SK-N-SH treated with all-trans-retinoic acid at 6 μM for 48 hours (cell line): ENCODE measurements around the gene C2CD3.

ENCODE experiments used
- CSDC2 ChIP-seq: fragments of 250-450 bp; sonication (Bioruptor Pico); IDR thresholded peaks from 2 replicates; pipeline ENCODE4 v1.5.0; 2020; ENCODE audit warnings: mild to moderate bottlenecking, moderate library complexity
- TCF4 ChIP-seq: fragments of 250-450 bp; sonication (Bioruptor Pico); IDR thresholded peaks from 2 replicates; pipeline ENCODE4 v1.8.0; 2021; ENCODE audit warnings: mild to moderate bottlenecking, moderate library complexity, borderline replicate concordance

GRCh38 chr11:74000307-74001133, 170.3 kb downstream of the C2CD3 start:
- TF ChIP-seq CSDC2 (CRISPR knock-in tag) (no peak), TCF4 (CRISPR knock-in tag) (no peak)
